IMR-90 (cell line): ENCODE data around the gene SMIM36. TPM values are rescaled to one million over a fixed set of nuclear protein-coding genes. Genes with fewer than 3 reads are reported as not detected.

Experiments used
- ATAC-seq: fragments of 200-7000 bp; cut with Tn5 transposase; 2 replicates; pipeline ENCODE4 v1.9.1; 2020; ENCODE audit warnings: low read depth, mild to moderate bottlenecking, moderate library complexity
- BruUV-seq: library from RNA; stranded (reverse); fragments of 400-500 nt; replicated peaks from 2 replicates; lab custom pipeline; 2021; lab: Mats Ljungman, UMichigan
- CTCF ChIA-PET: fragments of 300-600 bp; formaldehyde crosslinking; extraction: SDS; loops from one replicate; lab custom pipeline; 2021; ENCODE audit warnings: antibody characterized with exemption; lab: Yijun Ruan, JAX
- POLR2A ChIA-PET: fragments of 300-600 bp; sonication (Branson Sonifier 250); formaldehyde crosslinking; loops from one replicate; lab custom pipeline; 2022; ENCODE audit warnings: antibody characterized with exemption; ENCODE audit not compliant: unreplicated experiment; lab: Charles Lee
- DNase-seq: peaks from one replicate; pipeline ENCODE4 v3.0.0; 2013
- H2AFZ ChIP-seq: replicated peaks from 2 replicates; pipeline ENCODE3; 2013; ENCODE audit warnings: low read length, mild to moderate bottlenecking; ENCODE audit not compliant: poor library complexity
- H2AK5ac ChIP-seq: 2 replicates; pipeline ENCODE4 v1.6.1; 2013; ENCODE audit warnings: low read depth, low read length, inconsistent platforms
- H2AK9ac ChIP-seq: replicated peaks from 2 replicates; pipeline ENCODE3; 2013; ENCODE audit warnings: mild to moderate bottlenecking, low read depth, low read length, moderate library complexity; ENCODE audit not compliant: poor library complexity
- H2BK120ac ChIP-seq: 2 replicates; pipeline ENCODE4 v1.6.1; 2013; ENCODE audit warnings: low read depth, low read length, inconsistent platforms
- H2BK15ac ChIP-seq: 3 replicates; pipeline ENCODE4 v1.6.1; 2013; ENCODE audit warnings: low read depth, low read length, inconsistent platforms
- H2BK20ac ChIP-seq: 2 replicates; pipeline ENCODE4 v1.6.1; 2013; ENCODE audit warnings: low read depth, mild to moderate bottlenecking, inconsistent platforms, low read length, moderate library complexity
- H2BK5ac ChIP-seq: 2 replicates; pipeline ENCODE4 v1.6.1; 2013; ENCODE audit warnings: mild to moderate bottlenecking, low read depth, low read length, inconsistent platforms; ENCODE audit not compliant: poor library complexity, severe bottlenecking
- H3K14ac ChIP-seq: replicated peaks from 2 replicates; pipeline ENCODE4 v1.6.1; 2013; ENCODE audit warnings: low read depth, low read length, inconsistent platforms
- H3K18ac ChIP-seq: 2 replicates; pipeline ENCODE4 v1.6.1; 2013; ENCODE audit warnings: low read depth, low read length, control low read depth
- H3K23ac ChIP-seq: 2 replicates; pipeline ENCODE4 v1.6.1; 2013; ENCODE audit warnings: low read depth, low read length, inconsistent platforms
- H3K27ac ChIP-seq: 2 replicates; pipeline ENCODE4 v1.5.1; 2013; ENCODE audit warnings: mild to moderate bottlenecking, control low read depth, low read length; ENCODE audit not compliant: insufficient read depth
- H3K27me3 ChIP-seq: 2 replicates; pipeline ENCODE4 v1.6.1; 2013; ENCODE audit warnings: low read length; ENCODE audit not compliant: control insufficient read depth, insufficient read depth
- H3K36me3 ChIP-seq: 2 replicates; pipeline ENCODE4 v1.6.1; 2013; ENCODE audit warnings: low read length, mixed read lengths; ENCODE audit not compliant: control insufficient read depth, insufficient read depth
- H3K4ac ChIP-seq: 2 replicates; pipeline ENCODE4 v1.6.1; 2013; ENCODE audit warnings: low read depth, low read length, inconsistent platforms
- H3K4me1 ChIP-seq: 2 replicates; pipeline ENCODE4 v1.6.1; 2013; ENCODE audit warnings: low read length, mixed read lengths; ENCODE audit not compliant: control insufficient read depth, insufficient read depth
- H3K4me2 ChIP-seq: 2 replicates; pipeline ENCODE4 v1.6.1; 2013; ENCODE audit warnings: low read depth, mild to moderate bottlenecking, control low read depth, low read length, moderate library complexity
- H3K4me3 ChIP-seq: 2 replicates; pipeline ENCODE4 v1.5.1; 2013; ENCODE audit warnings: low read depth, mild to moderate bottlenecking, control low read depth, low read length, moderate library complexity; ENCODE audit not compliant: insufficient read depth
- H3K56ac ChIP-seq: 2 replicates; pipeline ENCODE4 v1.6.1; 2013; ENCODE audit warnings: low read length, inconsistent platforms; ENCODE audit not compliant: insufficient read depth; ENCODE audit errors: extremely low read depth
- H3K79me1 ChIP-seq, 2 experiments: 2 replicates each; pipeline ENCODE4 v1.6.1; 2013; ENCODE audit warnings: low read length in 2 of 2, inconsistent platforms in 1 of 2, low read depth in 1 of 2
- H3K9ac ChIP-seq: 2 replicates; pipeline ENCODE4 v1.6.1; 2013; ENCODE audit warnings: low read depth, low read length, control low read depth
- H3K9me1 ChIP-seq: 2 replicates; pipeline ENCODE4 v1.6.1; 2013; ENCODE audit warnings: low read length, inconsistent platforms; ENCODE audit not compliant: insufficient read depth
- H3K9me3 ChIP-seq: 2 replicates; pipeline ENCODE4 v1.6.1; 2013; ENCODE audit warnings: low read length; ENCODE audit not compliant: control insufficient read depth, insufficient read depth
- H4K20me1 ChIP-seq: 2 replicates; pipeline ENCODE4 v1.6.1; 2013; ENCODE audit warnings: low read length, inconsistent platforms; ENCODE audit not compliant: insufficient read depth
- H4K5ac ChIP-seq: 2 replicates; pipeline ENCODE4 v1.6.1; 2013; ENCODE audit warnings: mild to moderate bottlenecking, low read depth, low read length, control low read depth
- H4K8ac ChIP-seq, 2 experiments: 2 replicates each; pipeline ENCODE4 v1.6.1; 2013; ENCODE audit warnings: low read depth in 2 of 2, low read length in 2 of 2, control low read depth in 1 of 2, inconsistent platforms in 1 of 2
- H4K91ac ChIP-seq: 2 replicates; pipeline ENCODE4 v1.6.1; 2013; ENCODE audit warnings: low read depth, low read length, inconsistent platforms; ENCODE audit not compliant: insufficient read depth
- CEBPB ChIP-seq: IDR thresholded peaks from 2 replicates; pipeline ENCODE4 v1.6.1; 2012; ENCODE audit warnings: low read depth, low read length, improper control_type of control experiment
- CHD1 ChIP-seq: IDR thresholded peaks from 2 replicates; pipeline ENCODE4 v1.6.1; 2012; ENCODE audit warnings: low read depth, low read length, improper control_type of control experiment
- MAFK ChIP-seq: IDR thresholded peaks from 2 replicates; pipeline ENCODE4 v1.6.1; 2012; ENCODE audit warnings: low read depth, low read length, improper control_type of control experiment
- RCOR1 ChIP-seq: IDR thresholded peaks from 2 replicates; pipeline ENCODE4 v1.6.1; 2012; ENCODE audit warnings: mild to moderate bottlenecking, low read length, improper control_type of control experiment; ENCODE audit not compliant: insufficient replicate concordance
- SMC3 ChIP-seq: fragments of 150-350 bp; IDR thresholded peaks from 2 replicates; pipeline ENCODE4 v1.6.1; 2016; ENCODE audit warnings: low read depth, mild to moderate bottlenecking, antibody characterized with exemption, low read length, moderate library complexity
- WGBS, 2 experiments: methylation state at CpG; one replicate each; pipeline versions ENCODE4 v1.1.5 to v1.1.7; 2013; ENCODE audit warnings: missing lambda C conversion rate in 2 of 2; ENCODE audit not compliant: insufficient read length in 1 of 2; ENCODE audit errors: extremely low coverage in 2 of 2; 5-methylcytosine and 5-hydroxymethylcytosine counted together
- dilution Hi-C: fragments of 300-500 bp; cut with HindIII; formaldehyde crosslinking; loops from one replicate; pipeline ENCODE4 v1.14.3; 2018; ENCODE audit warnings: low sequenced_read_pairs; ENCODE audit not compliant: unreplicated experiment
- in situ Hi-C: fragments of 300-500 bp; cut with MboI; formaldehyde crosslinking; loops from 3 replicates; pipeline ENCODE4 v1.14.3; 2019; ENCODE audit warnings: low sequenced_read_pairs, inconsistent platforms, mixed read lengths
- intact Hi-C: fragments of 100-400 bp; cut with micrococcal nuclease; formaldehyde crosslinking; loops from 2 replicates; pipeline ENCODE4 v1.10.0; 2022
- polyA plus RNA-seq, 3 experiments: library from polyadenylated mRNA; depleted of rRNA; stranded (reverse); fragments of >200 nt; gene quantifications; 2 replicates each; pipeline ENCODE4 v1.2.3, GENCODE V29; 2012; ENCODE audit warnings: low replicate concordance in 1 of 3
- total RNA-seq: library from RNA; depleted of rRNA; stranded (reverse); fragments of >200 nt; gene quantifications from 2 replicates; pipeline ENCODE4 v1.2.3, GENCODE V29; 2012
- TF ChIP-seq, protein P1 (sequence below): fragments of 150-350 bp; IDR thresholded peaks from 2 replicates; pipeline ENCODE4 v1.6.1; 2017; ENCODE audit warnings: mild to moderate bottlenecking, antibody characterized with exemption, low read length, low read depth
- TF ChIP-seq, protein P2 (sequence below): fragments of 150-350 bp; IDR thresholded peaks from 2 replicates; pipeline ENCODE4 v1.6.1; 2016; ENCODE audit warnings: low read depth, mild to moderate bottlenecking, low read length, moderate library complexity, borderline replicate concordance

SMIM36 gene
- total and polyA plus RNA-seq, 2 of the 4 experiments (the other 2 are of a cell fraction), result not detected

DNA sequence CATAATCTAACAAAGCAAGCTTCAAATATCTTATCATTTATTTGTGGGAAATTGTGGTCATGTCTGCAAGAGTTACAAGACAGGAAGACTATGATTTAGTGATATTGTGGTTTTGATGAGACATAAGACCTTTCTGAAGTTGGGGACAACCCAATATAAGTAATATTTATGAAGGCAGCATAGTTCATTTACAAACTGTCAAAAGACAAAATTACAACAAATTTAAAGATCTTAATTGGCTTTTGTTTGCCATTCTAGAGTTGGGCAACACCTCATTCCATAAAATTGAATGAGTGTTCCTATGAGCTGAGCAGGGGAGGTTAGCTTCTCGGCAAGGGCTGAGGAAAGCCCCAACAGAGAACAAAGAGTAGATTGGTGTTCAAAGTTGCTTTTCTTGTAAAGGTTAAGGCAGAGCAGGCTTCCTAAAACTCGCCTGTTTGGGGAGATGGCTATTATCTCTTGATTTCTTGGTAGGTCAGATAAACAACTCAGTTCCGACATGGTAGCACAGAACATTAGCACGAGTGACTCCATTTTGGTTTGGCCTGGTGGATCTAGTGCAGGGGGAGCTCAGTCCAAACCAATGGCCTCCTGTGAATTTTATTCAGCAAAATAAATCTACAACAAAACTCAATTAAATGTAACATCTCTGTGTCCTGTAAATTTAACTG, 78.8 kb downstream of the SMIM36 start:
- no peaks in the 10 kb centered on the region for H3K9me3 ChIP-seq
- peak overlapping the region; percentile 77 for H4K91ac ChIP-seq
- peak overlapping the region; percentile 54; the same call in 1 of the 2 replicates for H3K56ac ChIP-seq
- peak overlapping the region; percentile 78 for H3K14ac ChIP-seq
- no peaks in the 10 kb centered on the region for H3K27me3 ChIP-seq
- peak overlapping the region; percentile 96 for H3K18ac ChIP-seq
- no TSS peak for BruUV-seq
- H4K5ac ChIP-seq, result peak overlapping the region; percentile 94
- H2BK120ac ChIP-seq, result peak overlapping the region; percentile 92
- peak overlapping the region; percentile 66 for H2BK5ac ChIP-seq
- intact Hi-C loops, result loop anchor here (1.0 kb wide), 1 partner anchor 23 kb away; no protein-coding TSS in a partner anchor
- H4K20me1 ChIP-seq, result peaks cover 4% of the 10 kb centered on the region; the same call in 1 of the 2 replicates
- H2AK5ac ChIP-seq, result peak overlapping the region; percentile 81
- WGBS, 2 experiments, result 80% methylated on average over 1 of the region's 4 CpGs; no CpG with 5 or more reads in 1 of the 2 experiments
- H3K23ac ChIP-seq, result peak overlapping the region; percentile 95; the same call in 1 of the 2 replicates
- H3K27ac ChIP-seq, result peak overlapping the region; percentile 92
- H4K8ac ChIP-seq, result peak overlapping the region; percentile 40 to 87
- no peak overlapping the region for H2AFZ ChIP-seq
- H2AK9ac ChIP-seq, result no peak overlapping the region
- peaks cover 4% of the 10 kb centered on the region; the same call in 1 of the 2 replicates for H3K9me1 ChIP-seq
- H3K4me1 ChIP-seq, result peaks cover 18% of the 10 kb centered on the region
- POLR2A ChIA-PET, result interaction anchor here (0.6 kb wide), 1 partner anchor 10 kb away, joined by 3 read pairs; no protein-coding TSS in a partner anchor
- peak overlapping the region; percentile 94 for H3K4ac ChIP-seq
- peak overlapping the region; percentile 95 for H2BK20ac ChIP-seq
- no peak overlapping the region for H3K9ac ChIP-seq
- no peaks in the 10 kb centered on the region for H3K79me1 ChIP-seq
- no peak for ATAC-seq
- no peaks in the 10 kb centered on the region for H3K36me3 ChIP-seq
- H3K4me3 ChIP-seq, result no peak overlapping the region
- in situ Hi-C loops, result no loop called here
- TF ChIP-seq CEBPB, result 0 out of 2 replicates have a peak, but pooled peaks have one; percentile 16
- no peak for TF ChIP-seq RCOR1
- no peak for TF ChIP-seq SMC3
- TF ChIP-seq, protein P1, sequence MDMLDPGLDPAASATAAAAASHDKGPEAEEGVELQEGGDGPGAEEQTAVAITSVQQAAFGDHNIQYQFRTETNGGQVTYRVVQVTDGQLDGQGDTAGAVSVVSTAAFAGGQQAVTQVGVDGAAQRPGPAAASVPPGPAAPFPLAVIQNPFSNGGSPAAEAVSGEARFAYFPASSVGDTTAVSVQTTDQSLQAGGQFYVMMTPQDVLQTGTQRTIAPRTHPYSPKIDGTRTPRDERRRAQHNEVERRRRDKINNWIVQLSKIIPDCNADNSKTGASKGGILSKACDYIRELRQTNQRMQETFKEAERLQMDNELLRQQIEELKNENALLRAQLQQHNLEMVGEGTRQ, result no peak
- TF ChIP-seq MAFK, result no peak
- TF ChIP-seq, protein P2, sequence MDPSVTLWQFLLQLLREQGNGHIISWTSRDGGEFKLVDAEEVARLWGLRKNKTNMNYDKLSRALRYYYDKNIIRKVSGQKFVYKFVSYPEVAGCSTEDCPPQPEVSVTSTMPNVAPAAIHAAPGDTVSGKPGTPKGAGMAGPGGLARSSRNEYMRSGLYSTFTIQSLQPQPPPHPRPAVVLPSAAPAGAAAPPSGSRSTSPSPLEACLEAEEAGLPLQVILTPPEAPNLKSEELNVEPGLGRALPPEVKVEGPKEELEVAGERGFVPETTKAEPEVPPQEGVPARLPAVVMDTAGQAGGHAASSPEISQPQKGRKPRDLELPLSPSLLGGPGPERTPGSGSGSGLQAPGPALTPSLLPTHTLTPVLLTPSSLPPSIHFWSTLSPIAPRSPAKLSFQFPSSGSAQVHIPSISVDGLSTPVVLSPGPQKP, result no peak
- no peak for TF ChIP-seq CHD1
- DNase-seq, result no peak
- no peak overlapping the region for H3K4me2 ChIP-seq
- peak overlapping the region; percentile 80 for H2BK15ac ChIP-seq
- CTCF ChIA-PET, result interaction anchor here (0.7 to 1.6 kb wide), 4 partner anchors 14 to 94 kb away, joined by 3 to 4 read pairs (median 3); no protein-coding TSS in a partner anchor
- dilution Hi-C loops, result no loop called here
